Measurements from ENCODE around the gene VIPR2.
"Not testable (repeated sequence)": the region's sequence is repeated elsewhere in the genome, so short reads cannot be mapped to it uniquely, and the experiment has no call there.

VIPR2 gene

GRCh38 chr7:158987691-158988090 is 157.0 kb downstream of the VIPR2 start:
- TF ChIP-seq CTCF (IDR thresholded peaks at IDR 0.05; ENCODE audit: low read depth, low read length, missing control alignments): no peak
- DNase-seq (ENCODE audit: low read depth): no peak
- H3K4me3 ChIP-seq (ENCODE audit: low read depth, low read length): no peak overlapping the region
- in situ Hi-C loops (cut with HindIII; ENCODE audit: low sequenced_read_pairs): no loop called here

DNA sequence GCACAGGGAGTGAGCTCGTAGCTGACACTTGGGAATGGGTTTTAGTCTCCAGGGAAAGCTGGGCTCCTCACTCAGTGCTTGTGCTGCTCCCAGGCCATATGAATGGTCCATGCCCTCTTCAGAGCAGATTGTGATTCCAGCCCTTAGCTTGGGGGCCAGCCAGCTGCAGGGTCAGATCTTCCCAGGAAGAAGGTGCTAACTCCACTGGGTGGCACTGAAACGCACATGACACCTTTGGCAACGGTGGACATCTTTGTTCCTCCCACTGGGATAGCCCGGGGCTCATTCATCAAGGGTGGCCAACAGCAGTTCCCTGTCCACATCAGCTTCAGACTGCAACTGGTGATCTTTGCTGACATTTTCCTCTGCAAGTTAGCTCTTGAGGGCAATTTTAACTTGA is 159.1 kb downstream of the VIPR2 start:
- DNase-seq (ENCODE audit: low read depth): no peak
- no peak for TF ChIP-seq CTCF (IDR thresholded peaks at IDR 0.05; ENCODE audit: low read depth, low read length, missing control alignments)
- H3K4me3 ChIP-seq (ENCODE audit: low read depth, low read length): no peak overlapping the region
- in situ Hi-C loops (cut with HindIII; ENCODE audit: low sequenced_read_pairs): no loop called here

- DNase-seq (ENCODE audit: low read depth); H3K4me3 ChIP-seq (ENCODE audit: low read depth, low read length); in situ Hi-C loops (cut with HindIII; ENCODE audit: low sequenced_read_pairs): not testable (repeated sequence)
These were observed 160.7 kb downstream of the VIPR2 start for GRCh38 chr7:158984007-158984406.

DNA sequence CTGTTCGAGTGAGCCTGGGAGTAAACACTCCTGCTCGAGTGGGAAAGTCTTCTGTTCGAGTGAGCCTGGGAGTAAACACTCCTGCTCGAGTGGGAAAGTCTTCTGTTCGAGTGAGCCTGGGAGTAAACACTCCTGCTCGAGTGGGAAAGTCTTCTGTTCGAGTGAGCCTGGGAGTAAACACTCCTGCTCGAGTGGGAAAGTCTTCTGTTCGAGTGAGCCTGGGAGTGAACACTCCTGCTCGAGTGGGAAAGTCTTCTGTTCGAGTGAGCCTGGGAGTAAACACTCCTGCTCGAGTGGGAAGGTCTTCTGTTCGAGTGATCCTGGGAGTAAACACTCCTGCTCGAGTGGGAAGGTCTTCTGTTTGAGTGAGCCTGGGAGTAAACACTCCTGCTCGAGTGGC is 162.6 kb downstream of the VIPR2 start:
- in situ Hi-C loops (cut with HindIII; ENCODE audit: low sequenced_read_pairs); H3K4me3 ChIP-seq (ENCODE audit: low read depth, low read length); DNase-seq (ENCODE audit: low read depth): not testable (repeated sequence)

DNA sequence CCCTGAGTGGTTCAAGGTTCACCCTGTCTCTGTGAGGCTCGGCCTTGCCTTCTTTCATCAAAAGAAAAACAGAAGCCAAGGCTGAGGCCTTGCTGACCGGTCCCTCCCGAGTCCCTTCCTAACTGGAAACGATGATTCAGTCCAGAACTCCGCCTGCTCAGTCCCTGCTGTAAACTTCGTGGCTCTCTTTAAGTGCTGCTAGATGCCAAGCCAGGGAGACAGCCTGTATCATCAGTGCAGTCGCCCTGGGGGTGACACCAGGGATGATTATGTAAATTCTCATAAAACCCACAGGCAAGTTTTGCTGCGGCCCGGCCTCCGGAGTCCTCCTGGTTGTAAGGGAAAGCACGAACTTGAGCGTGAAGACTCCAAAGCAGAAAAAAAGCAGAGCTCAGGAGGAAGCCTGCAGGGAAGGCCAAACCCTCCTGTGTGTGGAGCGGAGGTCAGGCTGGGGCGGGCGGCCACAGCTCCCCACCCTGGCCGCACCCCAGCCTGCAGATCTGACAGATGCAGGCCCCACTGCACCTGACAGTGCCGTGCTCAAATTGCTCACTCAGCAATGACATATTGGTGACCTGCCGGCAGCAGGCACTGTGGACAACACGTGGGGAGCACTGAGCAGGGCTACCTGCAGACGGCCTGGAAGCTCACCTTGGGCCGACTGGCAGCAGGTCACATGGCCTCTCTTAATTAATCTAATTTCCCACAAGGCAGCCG is 164.9 kb downstream of the VIPR2 start:
- no peak overlapping the region for H3K4me3 ChIP-seq (ENCODE audit: low read depth, low read length)
- no peak for TF ChIP-seq CTCF (IDR thresholded peaks at IDR 0.05; ENCODE audit: low read depth, low read length, missing control alignments)
- DNase-seq (ENCODE audit: low read depth): no peak
- in situ Hi-C loops (cut with HindIII; ENCODE audit: low sequenced_read_pairs): no loop called here

DNA sequence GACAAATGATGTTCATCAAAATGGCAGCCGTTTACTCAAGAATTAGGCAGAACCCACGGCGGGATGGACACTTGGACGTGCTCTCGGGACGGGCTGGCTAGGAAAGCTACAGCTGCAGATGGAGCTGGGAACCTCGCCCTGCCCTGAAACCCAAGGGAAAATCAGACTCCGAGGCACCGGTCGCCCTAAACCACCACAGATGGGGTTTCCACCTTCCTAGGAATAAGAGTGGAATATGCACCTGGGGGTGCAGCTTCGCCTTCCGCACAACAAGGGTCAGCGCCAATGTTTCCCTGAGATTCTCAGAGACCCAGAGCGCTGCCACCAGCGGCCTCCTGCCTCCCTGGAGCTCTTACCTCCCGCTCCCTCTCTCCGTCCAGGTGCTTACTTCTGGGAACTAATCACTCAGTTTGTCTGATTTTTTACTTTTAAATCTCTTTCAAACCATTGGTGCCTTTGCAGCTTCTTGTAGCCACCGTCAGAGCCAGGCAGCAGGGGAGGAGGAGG is 165.6 kb downstream of the VIPR2 start:
- TF ChIP-seq CTCF (IDR thresholded peaks at IDR 0.05; ENCODE audit: low read depth, low read length, missing control alignments): no peak
- in situ Hi-C loops (cut with HindIII; ENCODE audit: low sequenced_read_pairs): no loop called here
- no peak for DNase-seq (ENCODE audit: low read depth)
- H3K4me3 ChIP-seq (ENCODE audit: low read depth, low read length): no peak overlapping the region
